T-helper 2 cell treated with Interferon-gamma antibody and Interleukin-4, amounts not matched to agents 5 μg/mL and 100 μg/mL, for 36 hours (primary cell): Measurements from ENCODE around the gene ACSL1.

ENCODE experiments used
- DNase-seq: peaks from one replicate; pipeline ENCODE4 v3.0.0; 2021; ENCODE audit warnings: low spot score
- H3K27ac Mint-ChIP-seq: one replicate; pipeline ENCODE4 v1.8.0; 2021; ENCODE audit warnings: mild to moderate bottlenecking, mixed read lengths
- H3K27me3 Mint-ChIP-seq: one replicate; pipeline ENCODE4 v1.8.0; 2021; ENCODE audit warnings: low read depth, mixed read lengths
- H3K36me3 Mint-ChIP-seq: one replicate; pipeline ENCODE4 v1.8.0; 2021; ENCODE audit warnings: low read depth, mixed read lengths
- H3K4me1 Mint-ChIP-seq: one replicate; pipeline ENCODE4 v1.8.0; 2021; ENCODE audit warnings: low read depth, mixed read lengths
- H3K4me3 Mint-ChIP-seq: one replicate; pipeline ENCODE4 v1.8.0; 2022; ENCODE audit warnings: mild to moderate bottlenecking, moderate library complexity, mixed read lengths
- H3K9me3 Mint-ChIP-seq: one replicate; pipeline ENCODE4 v1.8.0; 2021; ENCODE audit warnings: mixed read lengths

Gene ACSL1

GRCh38 chr4:184705692-184706091 lies 120.1 kb downstream of the ACSL1 start:
- H3K27ac Mint-ChIP-seq: peak overlapping the region; percentile 80
- no peak for DNase-seq
- H3K4me3 Mint-ChIP-seq: peak overlapping the region; percentile 29

More at GRCh38 chr4:184705692-184706091, 120.1 kb downstream of the ACSL1 start:
- no peaks in the 10 kb centered on the region for H3K27me3 Mint-ChIP-seq
- peaks cover 5% of the 10 kb centered on the region for H3K9me3 Mint-ChIP-seq
- peaks cover 23% of the 10 kb centered on the region for H3K4me1 Mint-ChIP-seq
- peaks cover 72% of the 10 kb centered on the region for H3K36me3 Mint-ChIP-seq
